Bronchial epithelial cell (primary cell): ENCODE data around the gene KRT73. TPM values are rescaled to one million over a fixed set of nuclear protein-coding genes. Genes with fewer than 3 reads are reported as not detected.

Source experiments
- DNase-seq: peaks from one replicate; pipeline ENCODE4 v3.0.0-alpha.2; 2010; ENCODE audit warnings: low read depth
- FAIRE-seq: peaks from 2 replicates; lab custom pipeline; 2011; peaks lifted over from hg19 to GRCh38; lab: Jason Lieb, UNC
- H3K27me3 ChIP-seq: 2 replicates; pipeline ENCODE4 v1.5.1; 2011; ENCODE audit warnings: low read length; ENCODE audit not compliant: control insufficient read depth, insufficient read depth
- H3K36me3 ChIP-seq: 2 replicates; pipeline ENCODE4 v1.5.1; 2011; ENCODE audit warnings: low read length; ENCODE audit not compliant: control insufficient read depth, insufficient read depth
- H3K4me3 ChIP-seq: 2 replicates; pipeline ENCODE4 v1.5.1; 2011; ENCODE audit warnings: mild to moderate bottlenecking, low read depth, low read length, control low read depth
- CTCF ChIP-seq: IDR thresholded peaks from 2 replicates; pipeline ENCODE4 v1.5.1; 2011; ENCODE audit warnings: mild to moderate bottlenecking, moderate library complexity, low read length, control low read depth, inconsistent platforms; ENCODE audit not compliant: insufficient read depth, severe bottlenecking
- total RNA-seq: library from RNA; depleted of rRNA; stranded (reverse); fragments of >200 nt; gene quantifications from 2 replicates; pipeline ENCODE4 v1.2.1, GENCODE V29; 2014

The KRT73 gene
- total RNA-seq, 1 donor from 2014 or later = not detected

GRCh38 chr12:52658196-52658595 lies 39.8 kb upstream of the KRT73 start:
- Histone ChIP-seq H3K36me3 (no peaks in the 10 kb centered on the region), H3K27me3 (peaks cover 6% of the 10 kb centered on the region), H3K4me3 (no peak overlapping the region)
- FAIRE-seq = no peak
- TF ChIP-seq CTCF = no peak
- no peak for DNase-seq

- no peak overlapping the region for H3K4me3 ChIP-seq
- no peak for DNase-seq
- no peak for TF ChIP-seq CTCF
- no peaks in the 10 kb centered on the region for H3K36me3 ChIP-seq
- no peak for FAIRE-seq
- peaks cover 6% of the 10 kb centered on the region for H3K27me3 ChIP-seq
Measured at GRCh38 chr12:52657250-52657902, 39.0 kb upstream of the KRT73 start.

GRCh38 chr12:52656616-52657015 lies 38.3 kb upstream of the KRT73 start:
- peaks cover 6% of the 10 kb centered on the region for H3K27me3 ChIP-seq
- no peaks in the 10 kb centered on the region for H3K36me3 ChIP-seq
- no peak for TF ChIP-seq CTCF
- H3K4me3 ChIP-seq = no peak overlapping the region
- DNase-seq (no peak), FAIRE-seq (no peak)

- Histone ChIP-seq H3K27me3 (peaks cover 6% of the 10 kb centered on the region), H3K36me3 (no peaks in the 10 kb centered on the region), H3K4me3 (no peak overlapping the region)
- FAIRE-seq (no peak), DNase-seq (peak; percentile 63)
- no peak for TF ChIP-seq CTCF
Measured at GRCh38 chr12:52655720-52656124, 37.4 kb upstream of the KRT73 start.

- H3K36me3 ChIP-seq = no peaks in the 10 kb centered on the region
- DNase-seq (peak; percentile 35), FAIRE-seq (no peak)
- TF ChIP-seq CTCF = no peak
- H3K27me3 ChIP-seq = peaks cover 6% of the 10 kb centered on the region
- H3K4me3 ChIP-seq = no peak overlapping the region
Measured at GRCh38 chr12:52655251-52655650, 36.9 kb upstream of the KRT73 start.
